Activated naive CD8-positive, alpha-beta T cell treated with anti-CD3 and anti-CD28 coated beads, Interleukin-2, amount 10 ng/mL, durations not matched to agents 7 days and 5 days (primary cell): ENCODE measurements around the gene YARS2. TPM values are rescaled to one million over a fixed set of nuclear protein-coding genes. Genes with fewer than 3 reads are reported as not detected.

Experiments
- ATAC-seq: fragments of 150-1000 bp; cut with Tn5 transposase; one replicate; pipeline ENCODE4 v1.10.0; 2021; ENCODE audit warnings: low read depth, moderate library complexity
- POLR2A ChIA-PET: fragments of 350-600 bp; sonication (Branson Sonifier 250); formaldehyde crosslinking; loops from one replicate; lab custom pipeline; 2021; ENCODE audit warnings: antibody characterized with exemption; lab: Charles Lee
- DNase-seq: peaks from one replicate; pipeline ENCODE4 v3.0.0; 2021
- H3K27ac Mint-ChIP-seq: one replicate; pipeline ENCODE4 v1.8.0; 2022; ENCODE audit warnings: mild to moderate bottlenecking, mixed read lengths
- H3K27me3 Mint-ChIP-seq: one replicate; pipeline ENCODE4 v1.8.0; 2022; ENCODE audit warnings: mild to moderate bottlenecking, moderate library complexity, mixed read lengths
- H3K36me3 Mint-ChIP-seq: one replicate; pipeline ENCODE4 v1.8.0; 2021; ENCODE audit warnings: mild to moderate bottlenecking, mixed read lengths
- H3K4me1 Mint-ChIP-seq: one replicate; pipeline ENCODE4 v1.8.0; 2021; ENCODE audit warnings: mixed read lengths
- H3K4me3 Mint-ChIP-seq: one replicate; pipeline ENCODE4 v1.8.0; 2022; ENCODE audit warnings: mild to moderate bottlenecking, moderate library complexity, mixed read lengths
- H3K9me3 Mint-ChIP-seq: one replicate; pipeline ENCODE4 v1.8.0; 2021; ENCODE audit warnings: mixed read lengths
- total RNA-seq, 2 experiments: library from RNA; stranded (reverse); gene quantifications; one replicate each; pipeline ENCODE4 v1.2.3, GENCODE V29; 2021

Gene YARS2
- total RNA-seq, 2 experiments from 2014 or later, result 15.9 to 21.2 TPM

DNA sequence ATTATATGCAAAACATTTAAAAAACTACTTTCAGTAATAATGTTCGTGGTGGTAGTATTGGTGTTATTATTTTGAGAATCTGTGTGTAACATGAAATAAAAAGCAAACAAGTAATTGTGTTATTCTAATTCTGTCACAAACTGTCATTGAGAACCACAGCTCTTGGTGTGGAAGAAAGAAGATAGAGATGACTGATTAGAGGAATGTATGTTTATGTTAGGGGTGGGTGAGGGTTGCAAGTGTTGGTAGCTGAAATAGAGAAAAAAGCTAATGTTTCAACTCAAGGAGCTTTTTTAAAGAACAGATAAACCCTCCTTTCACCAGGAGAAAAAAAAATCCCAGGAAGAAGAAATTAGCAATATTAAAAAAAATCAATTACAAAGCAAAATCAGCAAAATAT, 58.3 kb downstream of the YARS2 start:
- Mint-ChIP-seq H3K4me3 (no peak overlapping the region), H3K36me3 (peaks cover 21% of the 10 kb centered on the region), H3K27me3 (no peaks in the 10 kb centered on the region), H3K27ac (no peak overlapping the region), H3K4me1 (peaks cover 10% of the 10 kb centered on the region), H3K9me3 (no peaks in the 10 kb centered on the region)
- ATAC-seq, result no peak
- DNase-seq, result no peak
- POLR2A ChIA-PET, result no interaction called here

Other genes starting within 250 kb of the YARS2 start
- 10 to 100 TPM; 58.5 to 59.5 TPM for gene DNM1L, start 76.6 kb downstream of the YARS2 start, total RNA-seq
- under 1 TPM in 1 of 2 experiments, not detected in 1; 0.36 TPM for gene PKP2, start 140.9 kb upstream of the YARS2 start, total RNA-seq